GM12873 (cell line): ENCODE results near the gene SLX9.

Experiments used
- CTCF ChIP-seq: IDR thresholded peaks from 2 replicates; pipeline ENCODE4 v1.5.1; 2012; ENCODE audit warnings: low read depth, mild to moderate bottlenecking, moderate library complexity, low read length, control low read depth; ENCODE audit not compliant: insufficient read depth; ENCODE audit errors: missing control alignments

Gene SLX9

DNA sequence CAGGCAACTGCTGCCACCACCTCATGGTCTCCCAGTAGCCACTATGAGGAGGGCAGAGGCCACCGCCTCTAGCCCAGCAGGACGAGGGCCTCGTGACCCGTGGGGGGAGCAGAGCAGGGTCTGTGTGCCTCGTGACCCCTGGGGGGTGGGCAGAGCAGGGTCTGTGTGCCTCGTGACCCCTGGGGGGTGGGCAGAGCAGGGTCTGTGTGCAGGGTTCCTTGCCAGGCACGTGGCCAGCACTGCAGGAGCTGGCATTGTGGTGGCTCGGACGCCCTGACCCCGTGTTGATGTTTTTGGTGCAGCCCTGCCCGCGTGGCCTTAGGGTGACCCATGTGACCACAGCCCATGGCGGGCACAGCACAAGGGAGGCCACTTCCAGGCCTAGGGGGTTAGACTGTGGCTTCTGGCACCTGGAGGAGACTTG, 52.8 kb downstream of the SLX9 start:
- TF ChIP-seq CTCF = no peak

DNA sequence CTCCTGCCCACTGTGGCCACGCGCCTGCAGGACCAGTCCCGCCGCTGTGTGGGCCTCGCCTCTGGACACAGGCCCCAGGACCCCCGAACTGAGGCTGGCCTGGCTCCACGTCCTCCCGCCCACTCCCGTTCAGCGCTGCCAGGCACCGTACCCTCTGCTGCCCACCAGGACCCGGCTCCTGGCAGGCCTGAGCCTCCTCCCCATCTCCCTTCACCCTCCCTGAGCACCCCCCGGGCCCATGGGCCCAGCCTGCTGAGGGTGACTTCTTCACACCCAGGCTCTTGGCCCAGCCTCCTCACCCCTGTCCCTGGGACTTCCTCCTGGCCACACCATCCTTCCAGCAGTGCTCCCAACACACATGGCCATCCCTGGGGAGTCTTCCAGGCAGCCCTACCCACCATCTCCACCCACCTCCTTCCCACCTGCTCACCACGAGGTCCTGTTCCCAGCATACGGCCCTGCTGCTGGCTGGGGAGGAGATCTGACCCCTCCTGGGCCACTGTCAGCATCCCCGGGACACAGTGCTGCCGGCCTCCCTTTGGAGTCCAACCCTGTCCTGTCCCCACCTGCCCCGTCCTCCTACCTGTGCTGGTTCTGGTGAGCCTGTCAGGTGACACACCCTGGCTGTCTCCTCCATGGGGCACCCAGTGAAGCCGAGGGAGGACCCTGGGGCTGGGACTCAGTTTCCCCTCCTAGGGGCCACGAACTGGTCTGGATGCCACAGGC, 53.7 kb downstream of the SLX9 start:
- no peak for TF ChIP-seq CTCF

DNA sequence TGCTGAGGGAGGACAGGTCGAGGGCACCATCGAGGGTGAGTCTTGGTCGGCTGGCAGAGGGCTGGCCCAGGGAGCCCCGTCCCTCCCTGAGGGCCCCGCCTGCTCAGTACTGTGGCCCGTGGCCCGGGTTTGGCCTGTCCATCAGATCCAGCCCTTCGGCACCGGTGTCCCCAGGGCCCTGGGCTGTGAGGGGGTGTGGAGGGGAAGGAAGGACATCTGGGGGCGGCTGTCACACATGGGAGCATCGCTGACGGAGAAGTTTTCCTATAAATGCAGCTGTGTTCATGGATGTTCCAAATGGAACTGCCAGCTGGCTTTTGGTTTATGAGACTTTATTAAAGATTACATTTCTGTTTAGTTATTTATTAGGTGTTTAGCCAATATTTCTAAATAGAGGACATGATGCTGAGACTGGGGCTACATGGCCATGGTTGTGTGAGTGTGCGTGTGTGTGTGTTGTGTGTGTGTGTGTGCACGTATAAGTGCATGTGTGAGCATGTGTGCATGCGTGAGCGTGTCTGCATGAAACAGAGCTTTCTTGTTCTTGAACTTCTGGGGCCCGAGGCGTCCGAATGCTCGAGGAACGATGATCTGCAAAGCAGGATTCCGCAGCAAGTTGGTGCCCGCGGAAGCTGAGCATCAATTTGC, 54.3 kb downstream of the SLX9 start:
- no peak for TF ChIP-seq CTCF

DNA sequence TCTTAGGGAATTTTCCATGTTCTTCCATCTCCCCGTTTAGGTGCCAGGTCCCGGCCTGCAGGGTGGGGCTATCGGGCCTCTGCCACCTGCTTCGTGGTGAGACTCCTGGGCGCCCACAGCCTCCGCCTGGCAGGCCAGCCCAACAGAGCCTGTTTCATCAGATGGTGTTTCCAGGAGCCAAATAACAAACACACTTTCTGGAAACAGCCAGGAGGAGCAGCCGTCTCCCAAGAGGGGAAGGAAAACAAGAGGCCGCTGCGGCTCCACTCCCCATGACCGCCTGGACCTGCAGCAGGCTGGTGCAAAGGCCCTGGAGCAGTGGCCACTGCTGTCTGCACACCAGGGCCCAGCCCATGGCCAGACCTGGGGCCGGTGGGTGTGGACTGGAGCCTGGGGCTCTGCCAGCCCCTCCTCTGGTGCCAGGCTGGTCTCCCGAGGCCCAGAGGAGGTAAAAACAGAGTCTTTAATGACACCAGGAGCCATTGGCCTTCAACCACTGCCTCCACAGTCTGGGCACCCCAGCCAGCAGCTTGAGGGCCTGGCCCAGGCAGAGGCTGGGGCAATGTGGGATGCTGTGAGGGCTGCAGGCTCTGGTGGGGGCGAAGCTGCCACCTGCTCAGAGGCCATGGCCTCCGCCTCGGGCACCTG, 55.0 kb downstream of the SLX9 start:
- no peak for TF ChIP-seq CTCF

- TF ChIP-seq CTCF = no peak
Observed at GRCh38 chr21:44995343-44995941, 55.6 kb downstream of the SLX9 start.

DNA sequence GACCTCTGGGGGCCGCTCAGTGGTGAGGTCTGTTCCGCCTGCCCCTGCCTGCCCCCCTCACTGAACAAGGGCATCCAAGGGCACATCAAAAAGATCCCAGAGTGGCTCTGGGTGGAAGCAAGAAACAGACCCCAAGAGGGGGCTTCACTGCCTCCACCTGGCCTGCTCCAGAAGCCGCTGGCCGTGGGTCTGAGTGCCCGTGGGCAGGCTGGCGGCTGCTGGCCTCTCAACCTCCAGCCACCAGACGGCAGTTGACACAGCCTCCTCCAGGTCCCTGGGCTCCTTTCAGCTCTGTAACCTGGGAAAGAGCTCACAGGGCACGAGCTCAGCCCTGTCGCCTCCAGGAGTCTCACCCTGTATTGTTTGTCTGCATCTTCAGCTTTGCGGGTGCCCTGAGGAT, 56.3 kb downstream of the SLX9 start:
- no peak for TF ChIP-seq CTCF

DNA sequence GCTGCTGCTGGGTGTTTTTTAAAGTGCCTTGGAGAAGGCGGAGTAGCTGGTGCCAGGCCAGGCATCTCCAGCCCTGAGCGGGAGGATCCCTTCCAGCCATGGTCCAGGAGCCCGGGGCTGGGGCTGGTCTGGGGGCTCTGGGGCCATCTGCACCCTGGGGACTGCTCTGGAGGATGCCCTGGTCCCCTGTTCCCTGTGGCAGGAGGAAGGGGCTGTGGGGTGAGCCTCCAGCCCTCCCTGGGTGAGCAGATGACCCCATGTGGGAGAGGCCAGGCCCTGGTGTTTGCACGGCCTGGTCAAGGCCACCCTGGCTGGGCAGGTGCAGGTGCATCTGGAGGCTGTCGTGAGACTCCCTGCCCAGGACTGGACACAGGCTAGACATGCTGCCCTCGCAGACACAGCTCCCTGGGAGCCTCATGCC, 56.7 kb downstream of the SLX9 start:
- TF ChIP-seq CTCF = no peak
